Urinary bladder (tissue), 4 donors: ENCODE measurements around the gene RTBDN. TPM values are rescaled to one million over a fixed set of nuclear protein-coding genes. Genes with fewer than 3 reads are reported as not detected.
A peak's percentile ranks its signal among the peaks of the same experiment; 100 is the strongest.

Experiments
- DNase-seq: peaks from one replicate; pipeline ENCODE4 v3.0.0-alpha.2; 2015; ENCODE audit errors: extremely low spot score
- H3K27ac ChIP-seq: one replicate; pipeline ENCODE4 v1.5.1; 2013; ENCODE audit warnings: low read depth, mild to moderate bottlenecking, moderate library complexity
- H3K36me3 ChIP-seq: one replicate; pipeline ENCODE4 v1.6.1; 2013; ENCODE audit warnings: mild to moderate bottlenecking, moderate library complexity; ENCODE audit not compliant: insufficient read depth
- H3K4me1 ChIP-seq: one replicate; pipeline ENCODE4 v1.6.1; 2013; ENCODE audit warnings: mild to moderate bottlenecking, moderate library complexity; ENCODE audit not compliant: insufficient read depth
- H3K4me3 ChIP-seq: one replicate; pipeline ENCODE4 v1.5.1; 2013; ENCODE audit warnings: low read depth, low read length
- WGBS: extraction: QIAGEN DNeasy Blood & Tissue Kit; methylation state at CpG from one replicate; pipeline ENCODE4 v1.1.7; 2013; 5-methylcytosine and 5-hydroxymethylcytosine counted together
- polyA plus RNA-seq: library from polyadenylated mRNA; stranded (reverse); fragments of 200-250 nt; gene quantifications from one replicate; pipeline ENCODE4 v1.2.3, GENCODE V29; 2013
- total RNA-seq: library from RNA; depleted of rRNA; stranded (reverse); fragments of >200 nt; gene quantifications from one replicate; pipeline ENCODE4 v1.2.3, GENCODE V29; 2014
- donor health status: healthy with polysubstance abuse.
- donor health status: healthy.

The RTBDN gene
- total RNA-seq: not detected
- 0.65 TPM for polyA plus RNA-seq

- peak within 1 kb of the TSS; percentile 37 for H3K4me3 ChIP-seq
- DNase-seq: no peak
- 7% methylated on average over 20 of the region's 20 CpGs for WGBS
- H3K4me1 ChIP-seq: no peaks in the 10 kb centered on the region
- H3K27ac ChIP-seq: no peak within 1 kb of the TSS
- H3K36me3 ChIP-seq: no peaks in the 10 kb centered on the region
Measured at GRCh38 chr19:12834566-12834943, at the start of gene RTBDN. TSS of gene RTBDN (minus strand) at chr19:12834579. CDS start at chr19:12829979, 4,600 bp downstream.

- Histone ChIP-seq H3K27ac (no peak overlapping the region), H3K4me1 (no peaks in the 10 kb centered on the region), H3K36me3 (no peaks in the 10 kb centered on the region), H3K4me3 (no peak overlapping the region)
- DNase-seq: no peak
- 85% methylated on average over 3 of the region's 3 CpGs for WGBS
Measured at GRCh38 chr19:12882589-12882988, 48.2 kb upstream of the RTBDN start.

- peak; percentile 74 for DNase-seq
- no peaks in the 10 kb centered on the region for H3K4me1 ChIP-seq
- peak within 1 kb of the TSS; percentile 81 for H3K27ac ChIP-seq
- under 1% methylated on average over 38 of the region's 38 CpGs for WGBS
- H3K4me3 ChIP-seq: peak within 1 kb of the TSS; percentile 76
- H3K36me3 ChIP-seq: no peaks in the 10 kb centered on the region
Measured at GRCh38 chr19:12881172-12881808, 46.9 kb upstream of the RTBDN start, which contains the start of gene DNASE2. TSS of gene DNASE2 (minus strand) at chr19:12881449. CDS start at chr19:12881375, 74 bp downstream.

GRCh38 chr19:12880551-12881171 lies 46.3 kb upstream of the RTBDN start:
- WGBS: 13% methylated on average over 29 of the region's 29 CpGs
- Histone ChIP-seq H3K4me3 (peak overlapping the region; percentile 76), H3K4me1 (no peaks in the 10 kb centered on the region), H3K36me3 (no peaks in the 10 kb centered on the region), H3K27ac (peak overlapping the region; percentile 81)
- no peak for DNase-seq

- DNase-seq: no peak
- H3K36me3 ChIP-seq: no peaks in the 10 kb centered on the region
- 95% methylated on average over 6 of the region's 6 CpGs for WGBS
- no peak overlapping the region for H3K4me3 ChIP-seq
- no peaks in the 10 kb centered on the region for H3K4me1 ChIP-seq
- no peak overlapping the region for H3K27ac ChIP-seq
Measured at GRCh38 chr19:12875086-12875485, 40.7 kb upstream of the RTBDN start.

GRCh38 chr19:12873891-12874745 lies 39.7 kb upstream of the RTBDN start:
- DNase-seq: no peak
- H3K27ac ChIP-seq: no peak overlapping the region
- H3K4me1 ChIP-seq: no peaks in the 10 kb centered on the region
- 89% methylated on average over 86 of the region's 86 CpGs for WGBS
- H3K36me3 ChIP-seq: no peaks in the 10 kb centered on the region
- H3K4me3 ChIP-seq: no peak overlapping the region

GRCh38 chr19:12872941-12873890 lies 38.8 kb upstream of the RTBDN start:
- Histone ChIP-seq H3K4me3 (no peak overlapping the region), H3K27ac (no peak overlapping the region), H3K36me3 (no peaks in the 10 kb centered on the region), H3K4me1 (no peaks in the 10 kb centered on the region)
- 53% methylated on average over 70 of the region's 70 CpGs for WGBS
- no peak for DNase-seq

GRCh38 chr19:12872255-12872654 lies 37.9 kb upstream of the RTBDN start:
- H3K27ac ChIP-seq: no peak overlapping the region
- no peak overlapping the region for H3K4me3 ChIP-seq
- H3K36me3 ChIP-seq: no peaks in the 10 kb centered on the region
- 88% methylated on average over 5 of the region's 5 CpGs for WGBS
- DNase-seq: no peak
- no peaks in the 10 kb centered on the region for H3K4me1 ChIP-seq

GRCh38 chr19:12871681-12872080 lies 37.3 kb upstream of the RTBDN start:
- WGBS: 75% methylated on average over 3 of the region's 3 CpGs
- DNase-seq: no peak
- H3K36me3 ChIP-seq: no peaks in the 10 kb centered on the region
- H3K27ac ChIP-seq: no peak overlapping the region
- no peaks in the 10 kb centered on the region for H3K4me1 ChIP-seq
- no peak overlapping the region for H3K4me3 ChIP-seq

- Histone ChIP-seq H3K36me3 (no peaks in the 10 kb centered on the region), H3K4me1 (no peaks in the 10 kb centered on the region), H3K4me3 (no peak overlapping the region), H3K27ac (no peak overlapping the region)
- WGBS: 94% methylated on average over 10 of the region's 10 CpGs
- DNase-seq: no peak
Measured at GRCh38 chr19:12868540-12869112, 34.2 kb upstream of the RTBDN start.

- no peak for DNase-seq
- Histone ChIP-seq H3K4me3 (no peak overlapping the region), H3K4me1 (no peaks in the 10 kb centered on the region), H3K36me3 (no peaks in the 10 kb centered on the region), H3K27ac (no peak overlapping the region)
- 8% methylated on average over 51 of the region's 51 CpGs for WGBS
Measured at GRCh38 chr19:12867120-12868099, 33.0 kb upstream of the RTBDN start.
